Endodermal cell (in vitro differentiated cells): ENCODE data around the gene ABL1. TPM values are rescaled to one million over a fixed set of nuclear protein-coding genes. Genes with fewer than 3 reads are reported as not detected.

ENCODE experiments used
- DNase-seq: peaks from one replicate; pipeline ENCODE4 v3.0.0-alpha.2; 2017
- H3K27ac ChIP-seq: 2 replicates; pipeline ENCODE4 v1.5.1; 2013; ENCODE audit warnings: mild to moderate bottlenecking, low read depth, low read length, moderate library complexity
- H3K27me3 ChIP-seq: 2 replicates; pipeline ENCODE4 v1.6.1; 2013; ENCODE audit warnings: mild to moderate bottlenecking, low read length, moderate library complexity; ENCODE audit not compliant: insufficient read depth, control insufficient read depth, poor library complexity, severe bottlenecking
- H3K36me3 ChIP-seq: 2 replicates; pipeline ENCODE4 v1.7.0; 2013; ENCODE audit warnings: mild to moderate bottlenecking, low read length, moderate library complexity; ENCODE audit not compliant: control insufficient read depth, insufficient read depth
- H3K4me1 ChIP-seq: one replicate; pipeline ENCODE4 v1.7.0; 2013; ENCODE audit warnings: low read length; ENCODE audit not compliant: control insufficient read depth, insufficient read depth
- H3K4me3 ChIP-seq: 2 replicates; pipeline ENCODE4 v1.5.1; 2013; ENCODE audit warnings: mild to moderate bottlenecking, low read length, moderate library complexity
- H3K9ac ChIP-seq: 2 replicates; pipeline ENCODE4 v1.6.1; 2013; ENCODE audit warnings: mild to moderate bottlenecking, low read length, moderate library complexity; ENCODE audit not compliant: poor library complexity, severe bottlenecking; ENCODE audit errors: extremely low read depth
- H3K9me3 ChIP-seq: 2 replicates; pipeline ENCODE4 v1.6.1; 2013; ENCODE audit warnings: mild to moderate bottlenecking, low read length, moderate library complexity; ENCODE audit not compliant: control insufficient read depth
- H3K27ac Mint-ChIP-seq: 2 replicates; pipeline ENCODE4 v1.8.0; 2020; ENCODE audit warnings: mixed read lengths
- H3K27me3 Mint-ChIP-seq: 2 replicates; pipeline ENCODE4 v1.8.0; 2021; ENCODE audit warnings: mild to moderate bottlenecking, mixed read lengths; ENCODE audit not compliant: insufficient read depth
- H3K36me3 Mint-ChIP-seq: 2 replicates; pipeline ENCODE4 v1.8.0; 2020; ENCODE audit warnings: low read depth, mixed read lengths
- H3K4me1 Mint-ChIP-seq: 2 replicates; pipeline ENCODE4 v1.8.0; 2020; ENCODE audit warnings: mixed read lengths
- H3K4me3 Mint-ChIP-seq: 2 replicates; pipeline ENCODE4 v1.8.0; 2020; ENCODE audit warnings: mild to moderate bottlenecking, moderate library complexity, mixed read lengths
- H3K9me3 Mint-ChIP-seq: 2 replicates; pipeline ENCODE4 v1.8.0; 2020; ENCODE audit warnings: mild to moderate bottlenecking, mixed read lengths
- WGBS, 2 experiments: methylation state at CpG; one replicate each; pipeline versions ENCODE4 v1.1.5 to v1.1.7; 2013; ENCODE audit warnings: missing lambda C conversion rate in 2 of 2, mixed read lengths in 1 of 2; ENCODE audit not compliant: insufficient coverage in 1 of 2, insufficient read length in 1 of 2; 5-methylcytosine and 5-hydroxymethylcytosine counted together
- total RNA-seq, 2 donors: library from RNA; stranded (reverse); fragmentation: NEBNext Ultra II Directional in 1 of 2; extraction: Animal tissue kit (Norgen Biotek cat#: 25700) in 1 of 2; gene quantifications; 2 replicates in 1 of 2; 3 replicates in 1 of 2; pipeline ENCODE4 v1.2.1, GENCODE V29; 2021
- TF ChIP-seq, protein P1 (sequence below): fragments of 200-600 bp; sonication (generic); conservative IDR thresholded peaks from 2 replicates; pipeline ENCODE4 v1.5.0; 2021; ENCODE audit warnings: antibody characterized with exemption, mild to moderate bottlenecking

Gene ABL1
- total RNA-seq, 2 donors from 2014 or later = 78.8 to 94.1 TPM

DNA sequence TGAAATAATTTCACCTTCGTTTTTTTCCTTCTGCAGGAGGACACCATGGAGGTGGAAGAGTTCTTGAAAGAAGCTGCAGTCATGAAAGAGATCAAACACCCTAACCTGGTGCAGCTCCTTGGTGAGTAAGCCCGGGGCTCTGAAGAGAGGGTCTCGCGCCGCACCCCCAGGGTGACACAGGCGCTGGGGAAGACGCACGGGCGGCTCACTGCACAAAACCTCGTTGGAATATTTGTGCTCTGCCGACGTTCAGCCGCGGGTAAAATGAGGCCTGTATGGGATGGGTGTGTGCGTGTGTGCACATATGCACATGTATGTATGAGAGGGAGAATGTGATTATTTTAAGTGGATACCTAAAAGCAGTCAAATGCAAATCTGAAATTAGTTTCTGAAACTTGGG, 37.0 kb downstream of the ABL1 start:
- Histone ChIP-seq H3K4me3 (no peak overlapping the region), H3K27ac (no peak overlapping the region), H3K9ac (no peak overlapping the region), H3K27me3 (no peaks in the 10 kb centered on the region), H3K9me3 (no peaks in the 10 kb centered on the region), H3K36me3 (peaks cover 67% of the 10 kb centered on the region), H3K4me1 (no peaks in the 10 kb centered on the region)
- H3K27me3 Mint-ChIP-seq = no peaks in the 10 kb centered on the region
- 96 to 99% methylated on average over 13 to 15 of the region's 15 CpGs for WGBS, 2 experiments
- H3K9me3 Mint-ChIP-seq = no peaks in the 10 kb centered on the region
- TF ChIP-seq, protein P1, sequence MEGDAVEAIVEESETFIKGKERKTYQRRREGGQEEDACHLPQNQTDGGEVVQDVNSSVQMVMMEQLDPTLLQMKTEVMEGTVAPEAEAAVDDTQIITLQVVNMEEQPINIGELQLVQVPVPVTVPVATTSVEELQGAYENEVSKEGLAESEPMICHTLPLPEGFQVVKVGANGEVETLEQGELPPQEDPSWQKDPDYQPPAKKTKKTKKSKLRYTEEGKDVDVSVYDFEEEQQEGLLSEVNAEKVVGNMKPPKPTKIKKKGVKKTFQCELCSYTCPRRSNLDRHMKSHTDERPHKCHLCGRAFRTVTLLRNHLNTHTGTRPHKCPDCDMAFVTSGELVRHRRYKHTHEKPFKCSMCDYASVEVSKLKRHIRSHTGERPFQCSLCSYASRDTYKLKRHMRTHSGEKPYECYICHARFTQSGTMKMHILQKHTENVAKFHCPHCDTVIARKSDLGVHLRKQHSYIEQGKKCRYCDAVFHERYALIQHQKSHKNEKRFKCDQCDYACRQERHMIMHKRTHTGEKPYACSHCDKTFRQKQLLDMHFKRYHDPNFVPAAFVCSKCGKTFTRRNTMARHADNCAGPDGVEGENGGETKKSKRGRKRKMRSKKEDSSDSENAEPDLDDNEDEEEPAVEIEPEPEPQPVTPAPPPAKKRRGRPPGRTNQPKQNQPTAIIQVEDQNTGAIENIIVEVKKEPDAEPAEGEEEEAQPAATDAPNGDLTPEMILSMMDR = no peak
- H3K36me3 Mint-ChIP-seq = peaks cover 75% of the 10 kb centered on the region
- H3K27ac Mint-ChIP-seq = no peak overlapping the region
- no peak for DNase-seq
- H3K4me1 Mint-ChIP-seq = peaks cover 2% of the 10 kb centered on the region
- H3K4me3 Mint-ChIP-seq = no peak overlapping the region

DNA sequence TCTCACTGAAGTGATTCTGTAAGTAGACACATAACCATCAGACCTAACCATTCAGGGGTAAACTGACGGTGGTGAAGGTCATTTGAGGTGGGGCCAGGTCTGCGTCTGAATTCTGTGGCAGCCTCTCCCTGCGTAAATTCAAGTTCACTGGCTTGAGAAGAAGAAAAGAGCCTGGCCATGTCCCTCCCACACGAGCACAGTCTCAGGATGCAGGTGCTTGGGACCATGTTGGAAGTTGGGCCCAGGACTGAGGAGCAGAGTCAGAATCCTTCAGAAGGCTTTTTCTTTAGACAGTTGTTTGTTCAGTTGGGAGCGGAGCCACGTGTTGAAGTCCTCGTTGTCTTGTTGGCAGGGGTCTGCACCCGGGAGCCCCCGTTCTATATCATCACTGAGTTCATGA, 37.5 kb downstream of the ABL1 start:
- H3K27me3 Mint-ChIP-seq = no peaks in the 10 kb centered on the region
- TF ChIP-seq, protein P1 = no peak
- no peak overlapping the region for H3K4me3 Mint-ChIP-seq
- Histone ChIP-seq H3K27me3 (no peaks in the 10 kb centered on the region), H3K9ac (no peak overlapping the region), H3K27ac (no peak overlapping the region), H3K4me1 (no peaks in the 10 kb centered on the region), H3K9me3 (no peaks in the 10 kb centered on the region), H3K36me3 (peaks cover 67% of the 10 kb centered on the region), H3K4me3 (no peak overlapping the region)
- no peak for DNase-seq
- no peaks in the 10 kb centered on the region for H3K9me3 Mint-ChIP-seq
- peaks cover 2% of the 10 kb centered on the region for H3K4me1 Mint-ChIP-seq
- peaks cover 75% of the 10 kb centered on the region for H3K36me3 Mint-ChIP-seq
- no peak overlapping the region for H3K27ac Mint-ChIP-seq
- WGBS, 2 experiments = 93 to 98% methylated on average over 9 of the region's 9 CpGs

DNA sequence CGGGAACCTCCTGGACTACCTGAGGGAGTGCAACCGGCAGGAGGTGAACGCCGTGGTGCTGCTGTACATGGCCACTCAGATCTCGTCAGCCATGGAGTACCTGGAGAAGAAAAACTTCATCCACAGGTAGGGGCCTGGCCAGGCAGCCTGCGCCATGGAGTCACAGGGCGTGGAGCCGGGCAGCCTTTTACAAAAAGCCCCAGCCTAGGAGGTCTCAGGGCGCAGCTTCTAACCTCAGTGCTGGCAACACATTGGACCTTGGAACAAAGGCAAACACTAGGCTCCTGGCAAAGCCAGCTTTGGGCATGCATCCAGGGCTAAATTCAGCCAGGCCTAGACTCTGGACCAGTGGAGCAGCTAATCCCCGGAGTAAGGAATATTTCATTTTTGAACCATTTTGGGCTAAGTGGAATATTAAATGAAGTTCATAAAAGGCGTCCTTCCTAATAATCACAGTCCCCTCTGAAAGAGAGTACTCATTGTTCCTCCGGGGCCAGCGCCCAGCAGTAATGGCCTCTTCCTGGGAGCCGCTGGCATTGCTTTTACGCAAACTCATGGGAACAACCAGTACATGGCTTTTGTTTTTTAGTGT, 38.0 kb downstream of the ABL1 start:
- Mint-ChIP-seq H3K27me3 (no peaks in the 10 kb centered on the region), H3K4me1 (peaks cover 2% of the 10 kb centered on the region), H3K9me3 (no peaks in the 10 kb centered on the region), H3K36me3 (peaks cover 74% of the 10 kb centered on the region), H3K4me3 (no peak overlapping the region), H3K27ac (no peak overlapping the region)
- Histone ChIP-seq H3K27me3 (no peaks in the 10 kb centered on the region), H3K9ac (no peak overlapping the region), H3K4me1 (no peaks in the 10 kb centered on the region), H3K9me3 (no peaks in the 10 kb centered on the region), H3K27ac (no peak overlapping the region), H3K4me3 (no peak overlapping the region), H3K36me3 (peaks cover 65% of the 10 kb centered on the region)
- DNase-seq = no peak
- TF ChIP-seq, protein P1 = no peak
- WGBS, 2 experiments = 95 to 97% methylated on average over 15 of the region's 15 CpGs
